AML-193 (cell line): Measurements from ENCODE around the gene POGLUT2.

ENCODE experiments used
- DNase-seq, 2 experiments: peaks; one replicate each; lab custom pipeline; 2025; lab: John Stamatoyannopoulos, UW

The POGLUT2 gene

GRCh38 chr13:102798581-102799425, at the start of gene POGLUT2, which contains the start of gene BIVM:
POGLUT2 (minus strand) TSS chr13:102798976; CDS start chr13:102798670, 306 bp downstream.
BIVM (plus strand) TSS chr13:102799119; CDS start chr13:102807268, 8,149 bp downstream.
- no peak for DNase-seq

- DNase-seq: peak; percentile 62 to 71
These were observed 48.8 kb upstream of the POGLUT2 start for GRCh38 chr13:102847272-102848234.

- peak; percentile 75 to 77 for DNase-seq
These were observed 47.7 kb upstream of the POGLUT2 start for GRCh38 chr13:102846261-102847015.

GRCh38 chr13:102845630-102846260, 47.0 kb upstream of the POGLUT2 start, which contains the start of gene ERCC5:
ERCC5 (plus strand) TSS chr13:102846032; CDS start chr13:102846267, 235 bp downstream.
- DNase-seq: peak; percentile 97 to 98

- no peak for DNase-seq
These were observed 46.5 kb upstream of the POGLUT2 start for GRCh38 chr13:102845289-102845629.

- no peak for DNase-seq
These were observed 40.7 kb upstream of the POGLUT2 start for GRCh38 chr13:102839462-102839861.

- no peak for DNase-seq
These were observed 40.2 kb upstream of the POGLUT2 start for GRCh38 chr13:102838982-102839381.

- no peak for DNase-seq
These were observed 39.5 kb upstream of the POGLUT2 start for GRCh38 chr13:102838273-102838672.

GRCh38 chr13:102836471-102836870, 37.7 kb upstream of the POGLUT2 start:
- DNase-seq: no peak

- no peak for DNase-seq
These were observed 31.9 kb upstream of the POGLUT2 start for GRCh38 chr13:102830646-102831045.

GRCh38 chr13:102825921-102826706, 27.3 kb upstream of the POGLUT2 start:
- DNase-seq: no peak

- DNase-seq: no peak
These were observed 26.6 kb upstream of the POGLUT2 start for GRCh38 chr13:102825400-102825799.

GRCh38 chr13:102817907-102818306, 19.1 kb upstream of the POGLUT2 start:
- DNase-seq: no peak

- DNase-seq: no peak
These were observed 18.5 kb upstream of the POGLUT2 start for GRCh38 chr13:102817241-102817640.

GRCh38 chr13:102816708-102817107, 17.9 kb upstream of the POGLUT2 start:
- DNase-seq: no peak

- DNase-seq: no peak
These were observed 17.0 kb upstream of the POGLUT2 start for GRCh38 chr13:102815788-102816187.

- DNase-seq: no peak
These were observed 16.0 kb upstream of the POGLUT2 start for GRCh38 chr13:102814793-102815192.

GRCh38 chr13:102814025-102814607, 15.3 kb upstream of the POGLUT2 start:
- no peak for DNase-seq

- no peak for DNase-seq
These were observed 14.0 kb upstream of the POGLUT2 start for GRCh38 chr13:102812611-102813287.
